Choroid plexus epithelial cell (primary cell): Measurements from ENCODE around the gene LDB3.

Experiments
- DNase-seq: peaks from one replicate; pipeline ENCODE4 v3.0.0-alpha.2; 2010; ENCODE audit warnings: low read depth
- H3K4me3 ChIP-seq: 2 replicates; pipeline ENCODE4 v1.5.1; 2011; ENCODE audit warnings: low read depth, mild to moderate bottlenecking, control low read depth, low read length, moderate library complexity
- CTCF ChIP-seq: conservative IDR thresholded peaks from 2 replicates; pipeline ENCODE4 v1.5.1; 2011; ENCODE audit warnings: low read depth, mild to moderate bottlenecking, control low read depth, inconsistent platforms, low read length, moderate library complexity

The LDB3 gene

GRCh38 chr10:86657011-86657395 is 11.3 kb upstream of the LDB3 start:
- no peak for DNase-seq
- no peak for TF ChIP-seq CTCF
- H3K4me3 ChIP-seq, result no peak overlapping the region

GRCh38 chr10:86657396-86658011 is 10.8 kb upstream of the LDB3 start:
- no peak overlapping the region for H3K4me3 ChIP-seq
- no peak for TF ChIP-seq CTCF
- no peak for DNase-seq

- no peak for DNase-seq
- no peak overlapping the region for H3K4me3 ChIP-seq
- TF ChIP-seq CTCF, result no peak
Observed at GRCh38 chr10:86658261-86658741, 10.0 kb upstream of the LDB3 start.

- no peak for TF ChIP-seq CTCF
- DNase-seq, result no peak
- no peak overlapping the region for H3K4me3 ChIP-seq
Observed at GRCh38 chr10:86658751-86659150, 9.6 kb upstream of the LDB3 start.

GRCh38 chr10:86659161-86659691 is 9.1 kb upstream of the LDB3 start:
- H3K4me3 ChIP-seq, result no peak overlapping the region
- DNase-seq, result no peak
- no peak for TF ChIP-seq CTCF

GRCh38 chr10:86659721-86660453 is 8.4 kb upstream of the LDB3 start:
- no peak for DNase-seq
- TF ChIP-seq CTCF, result no peak
- H3K4me3 ChIP-seq, result no peak overlapping the region
